HepG2 (cell line): ENCODE results near the gene SYNM. TPM values are rescaled to one million over a fixed set of nuclear protein-coding genes. Genes with fewer than 3 reads are reported as not detected.

Experiments used
- HDAC2 ChIP-seq: sonication (generic); formaldehyde crosslinking; IDR thresholded peaks from 2 replicates; pipeline ENCODE4 v1.4.0; 2020; ENCODE audit warnings: missing genetic modification reagents
- HES4 ChIP-seq: sonication (generic); formaldehyde crosslinking; IDR thresholded peaks from 2 replicates; pipeline ENCODE4 v1.9.0; 2021; ENCODE audit warnings: mild to moderate bottlenecking, missing genetic modification reagents, borderline replicate concordance
- MAX ChIP-seq: IDR thresholded peaks from 2 replicates; pipeline ENCODE4 v1.6.1; 2012; ENCODE audit warnings: inconsistent platforms
- PRPF4 ChIP-seq: fragments of 200-400 bp; formaldehyde crosslinking; IDR thresholded peaks from 2 replicates; pipeline ENCODE4 v1.6.1; 2016; ENCODE audit warnings: low read length, low read depth; ENCODE audit not compliant: poor library complexity, severe bottlenecking
- THAP9 ChIP-seq: sonication (generic); formaldehyde crosslinking; IDR thresholded peaks from 2 replicates; pipeline ENCODE4; 2020; ENCODE audit warnings: missing genetic modification reagents, mild to moderate bottlenecking, borderline replicate concordance
- ZBTB10 ChIP-seq: sonication (generic); formaldehyde crosslinking; IDR thresholded peaks from 2 replicates; pipeline ENCODE4 v1.4.0; 2020; ENCODE audit warnings: missing genetic modification reagents, borderline replicate concordance
- ZFX ChIP-seq: sonication (generic); formaldehyde crosslinking; IDR thresholded peaks from 2 replicates; pipeline ENCODE4 v1.4.0; 2020; ENCODE audit warnings: mild to moderate bottlenecking, low read depth, missing genetic modification reagents, moderate library complexity
- ZNF232 ChIP-seq: sonication (generic); formaldehyde crosslinking; IDR thresholded peaks from 2 replicates; pipeline ENCODE4 v1.4.0; 2020; ENCODE audit warnings: missing genetic modification reagents, borderline replicate concordance
- ZNF24 ChIP-seq: fragments of 450-650 bp; IDR thresholded peaks from 2 replicates; pipeline ENCODE4 v1.6.1; 2017; ENCODE audit warnings: antibody characterized with exemption, mild to moderate bottlenecking
- ZNF501 ChIP-seq: sonication (generic); formaldehyde crosslinking; IDR thresholded peaks from 2 replicates; pipeline ENCODE4 v1.5.1; 2020; ENCODE audit warnings: mild to moderate bottlenecking, moderate library complexity, missing genetic modification reagents
- ZNF720 ChIP-seq: sonication (generic); formaldehyde crosslinking; IDR thresholded peaks from 2 replicates; pipeline ENCODE4 v1.4.0; 2020; ENCODE audit warnings: missing genetic modification reagents
- ZNF766 ChIP-seq: sonication (generic); formaldehyde crosslinking; IDR thresholded peaks from 2 replicates; pipeline ENCODE4 v1.5.0; 2020; ENCODE audit warnings: missing genetic modification reagents, borderline replicate concordance
- ZNF816 ChIP-seq: sonication (generic); formaldehyde crosslinking; IDR thresholded peaks from 2 replicates; pipeline ENCODE4 v1.8.0; 2022; ENCODE audit warnings: missing genetic modification reagents, mild to moderate bottlenecking, borderline replicate concordance
- polyA plus RNA-seq, 8 experiments: library from polyadenylated mRNA; depleted of rRNA in 3 of 8; stranded (reverse) in 7 of 8; unstranded in 1 of 8; fragments of >200 nt; fragmentation: Illumina TruSeq in 4 of 8; extraction: Trizol in 4 of 8; gene quantifications; 2 replicates each; pipeline versions ENCODE4 v1.2.1 to v1.2.3, GENCODE V29; 2011 to 2016; ENCODE audit warnings: low read depth in 4 of 8, missing spikeins in 1 of 8, mixed read lengths in 1 of 8; ENCODE audit not compliant: insufficient read depth in 1 of 8
- total RNA-seq, 5 experiments: library from RNA; depleted of rRNA; stranded (reverse); fragments of >200 nt; fragmentation: Illumina TruSeq; extraction: Trizol; gene quantifications; 2 replicates each; pipeline ENCODE4 v1.2.3, GENCODE V29; 2016; ENCODE audit warnings: low read depth in 1 of 5
- TF ChIP-seq, protein P1 (sequence below), 2 experiments: sonication (generic) in 1 of 2; formaldehyde crosslinking in 1 of 2; IDR thresholded peaks; 2 replicates each; pipeline versions ENCODE4 v1.6.1 to v1.9.0; 2014 to 2022; ENCODE audit warnings: antibody characterized with exemption in 1 of 2, borderline replicate concordance in 1 of 2, inconsistent platforms in 1 of 2, low read depth in 1 of 2, missing genetic modification reagents in 1 of 2
- TF ChIP-seq, protein P2 (sequence below): sonication (generic); formaldehyde crosslinking; IDR thresholded peaks from 2 replicates; pipeline ENCODE4 v1.4.0; 2020; ENCODE audit warnings: missing genetic modification reagents; ENCODE audit errors: not compliant biosample characterization

The SYNM gene
- total and polyA plus RNA-seq, 2 of the 13 experiments (the other 11 are each of a cell fraction or from before 2014, with no cell fraction given): 1.1 to 3.7 TPM

DNA sequence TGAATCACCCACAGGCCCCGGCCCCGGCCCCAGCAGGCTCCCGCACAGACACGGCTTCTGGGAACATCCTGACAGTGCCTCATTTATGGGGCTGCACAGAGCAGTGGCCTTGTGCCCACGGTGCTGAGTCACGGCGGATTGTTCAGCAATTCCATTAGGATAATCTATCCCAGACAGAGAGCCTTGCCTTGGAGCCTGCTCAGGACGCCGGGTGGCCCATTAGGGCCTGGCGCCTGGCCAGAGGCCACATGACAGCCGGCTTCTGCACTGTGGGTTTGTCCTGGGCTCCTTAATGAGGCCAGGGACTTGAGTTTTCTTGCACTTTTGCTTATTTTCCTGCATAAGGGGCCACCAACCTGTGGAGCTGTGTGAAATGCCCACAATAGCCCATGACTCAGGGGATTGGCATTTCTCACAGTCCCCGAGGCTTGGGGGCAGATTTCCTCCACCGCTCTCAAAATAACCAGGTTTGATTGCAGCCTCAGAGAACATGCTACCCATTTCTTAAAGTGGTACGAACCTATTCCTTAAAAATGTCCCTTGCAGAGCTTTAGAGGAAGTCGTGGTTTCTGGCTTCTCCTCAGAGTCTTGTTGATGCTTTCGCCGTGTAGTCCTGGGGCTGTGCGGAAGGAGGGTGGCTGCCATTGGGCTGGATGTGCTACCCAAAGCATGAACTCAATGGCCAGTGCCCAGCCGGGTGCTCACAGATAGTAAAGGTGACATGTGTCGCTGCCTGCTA, 19.0 kb downstream of the SYNM start (continued):
- no peak for TF ChIP-seq THAP9
- TF ChIP-seq ZNF766 (CRISPR knock-in tag): no peak
- peak; percentile 68; the same call in 1 of the 2 replicates for TF ChIP-seq ZNF501 (CRISPR knock-in tag)
- TF ChIP-seq HES4 (CRISPR knock-in tag): no peak
- peak; percentile 30; the same call in 1 of the 2 replicates for TF ChIP-seq MAX
- no peak for TF ChIP-seq ZNF720 (CRISPR knock-in tag)
- no peak for TF ChIP-seq ZNF816 (CRISPR knock-in tag)
- TF ChIP-seq ZNF24: no peak
- no peak for TF ChIP-seq ZNF232 (CRISPR knock-in tag)
- TF ChIP-seq ZBTB10 (CRISPR knock-in tag): no peak
- TF ChIP-seq, protein P1, sequence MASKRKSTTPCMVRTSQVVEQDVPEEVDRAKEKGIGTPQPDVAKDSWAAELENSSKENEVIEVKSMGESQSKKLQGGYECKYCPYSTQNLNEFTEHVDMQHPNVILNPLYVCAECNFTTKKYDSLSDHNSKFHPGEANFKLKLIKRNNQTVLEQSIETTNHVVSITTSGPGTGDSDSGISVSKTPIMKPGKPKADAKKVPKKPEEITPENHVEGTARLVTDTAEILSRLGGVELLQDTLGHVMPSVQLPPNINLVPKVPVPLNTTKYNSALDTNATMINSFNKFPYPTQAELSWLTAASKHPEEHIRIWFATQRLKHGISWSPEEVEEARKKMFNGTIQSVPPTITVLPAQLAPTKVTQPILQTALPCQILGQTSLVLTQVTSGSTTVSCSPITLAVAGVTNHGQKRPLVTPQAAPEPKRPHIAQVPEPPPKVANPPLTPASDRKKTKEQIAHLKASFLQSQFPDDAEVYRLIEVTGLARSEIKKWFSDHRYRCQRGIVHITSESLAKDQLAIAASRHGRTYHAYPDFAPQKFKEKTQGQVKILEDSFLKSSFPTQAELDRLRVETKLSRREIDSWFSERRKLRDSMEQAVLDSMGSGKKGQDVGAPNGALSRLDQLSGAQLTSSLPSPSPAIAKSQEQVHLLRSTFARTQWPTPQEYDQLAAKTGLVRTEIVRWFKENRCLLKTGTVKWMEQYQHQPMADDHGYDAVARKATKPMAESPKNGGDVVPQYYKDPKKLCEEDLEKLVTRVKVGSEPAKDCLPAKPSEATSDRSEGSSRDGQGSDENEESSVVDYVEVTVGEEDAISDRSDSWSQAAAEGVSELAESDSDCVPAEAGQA (IDR thresholded peaks at IDR 0.05; ENCODE audit: low read depth): no peak
- TF ChIP-seq, protein P1 (CRISPR knock-in tag; IDR thresholded peaks at IDR 0.05; ENCODE audit: borderline replicate concordance): no peak
- no peak for TF ChIP-seq PRPF4
- TF ChIP-seq HDAC2: no peak
- TF ChIP-seq ZFX (CRISPR knock-in tag): peak; percentile 52
- TF ChIP-seq, protein P2, sequence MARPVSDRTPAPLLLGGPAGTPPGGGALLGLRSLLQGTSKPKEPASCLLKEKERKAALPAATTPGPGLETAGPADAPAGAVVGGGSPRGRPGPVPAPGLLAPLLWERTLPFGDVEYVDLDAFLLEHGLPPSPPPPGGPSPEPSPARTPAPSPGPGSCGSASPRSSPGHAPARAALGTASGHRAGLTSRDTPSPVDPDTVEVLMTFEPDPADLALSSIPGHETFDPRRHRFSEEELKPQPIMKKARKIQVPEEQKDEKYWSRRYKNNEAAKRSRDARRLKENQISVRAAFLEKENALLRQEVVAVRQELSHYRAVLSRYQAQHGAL (CRISPR knock-in tag): no peak
